NCI-H2227 (cell line): ENCODE results near the gene SUCLG2.

Experiments used
- DNase-seq: peaks from one replicate; lab custom pipeline; 2025; ENCODE audit not compliant: unreplicated experiment; lab: John Stamatoyannopoulos, UW

SUCLG2 gene

DNA sequence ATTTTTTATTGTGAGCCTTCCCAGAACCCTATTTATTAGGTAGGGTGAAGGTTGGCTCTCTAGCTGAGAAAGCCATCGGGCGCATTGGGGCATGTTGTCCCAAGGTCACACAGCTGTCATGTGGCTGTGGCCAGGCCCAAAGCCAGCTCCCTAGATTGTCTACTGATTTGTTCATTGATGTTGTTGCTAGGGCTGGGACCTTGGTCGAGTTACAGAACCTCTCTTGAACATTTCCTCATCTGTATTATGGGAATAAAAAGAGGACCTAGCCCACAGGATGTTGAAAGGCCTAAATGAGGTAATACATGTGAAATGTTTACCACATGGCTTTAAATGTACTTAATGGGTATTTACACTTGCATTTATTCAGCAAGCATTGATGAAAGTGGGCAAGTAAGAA, 252.5 kb downstream of the SUCLG2 start:
- DNase-seq, result no peak

DNA sequence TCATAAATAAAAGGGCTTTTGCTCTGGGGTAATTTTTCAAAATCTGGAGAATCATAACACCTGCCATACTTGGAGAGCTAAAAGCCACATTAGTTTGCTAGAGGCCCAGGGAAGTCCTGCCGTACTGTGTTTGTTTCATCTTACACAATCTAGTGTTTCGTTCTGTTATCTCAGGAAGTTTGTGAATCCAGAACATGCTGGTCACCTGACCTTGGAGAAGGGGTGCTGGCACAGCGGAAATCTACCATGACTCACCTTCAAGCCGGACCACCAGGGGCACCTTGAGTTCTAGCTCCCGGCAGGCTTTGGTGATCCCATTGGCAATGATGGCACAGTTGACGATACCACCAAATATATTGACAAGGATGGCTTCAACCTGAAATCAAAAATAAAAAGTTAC, 253.9 kb downstream of the SUCLG2 start:
- DNase-seq, result no peak

DNA sequence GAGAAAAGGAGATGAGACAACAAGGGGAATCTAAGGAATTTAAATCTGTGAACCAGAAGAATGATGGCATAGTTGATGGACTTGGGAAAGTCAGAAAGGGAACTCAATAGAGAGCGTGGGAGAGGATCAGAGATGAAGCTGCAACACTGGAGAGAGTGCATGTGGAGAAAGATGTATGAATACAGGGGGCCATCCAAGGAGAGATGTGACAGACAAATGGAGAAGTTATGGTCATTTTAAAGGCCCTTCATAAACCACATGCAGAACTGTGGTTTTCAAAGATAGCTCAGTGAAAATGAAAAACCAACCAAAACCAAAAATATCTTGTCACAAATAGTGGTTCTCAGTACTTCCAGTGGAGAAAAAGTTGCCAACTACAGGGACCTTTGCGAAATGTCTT, 265.2 kb downstream of the SUCLG2 start:
- no peak for DNase-seq

DNA sequence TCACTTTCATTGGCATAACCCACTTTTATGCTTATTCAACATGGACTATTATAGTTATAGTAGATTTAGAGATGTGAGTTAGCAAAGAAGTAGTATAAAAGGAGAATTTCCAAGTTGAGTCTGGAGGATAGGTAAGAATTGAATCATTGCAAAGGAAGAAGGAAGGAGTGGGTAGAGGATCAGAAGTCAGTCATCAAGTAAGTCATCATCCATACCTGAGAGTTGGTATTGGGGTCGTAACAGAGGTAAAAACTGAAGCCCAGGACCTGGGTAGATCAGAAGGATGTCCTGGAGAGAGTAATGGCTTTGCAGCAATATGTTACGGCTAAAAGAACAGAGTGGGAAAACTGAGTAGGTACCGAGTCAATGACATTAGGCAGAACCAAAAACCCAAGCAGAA, 265.7 kb downstream of the SUCLG2 start:
- DNase-seq, result no peak

DNA sequence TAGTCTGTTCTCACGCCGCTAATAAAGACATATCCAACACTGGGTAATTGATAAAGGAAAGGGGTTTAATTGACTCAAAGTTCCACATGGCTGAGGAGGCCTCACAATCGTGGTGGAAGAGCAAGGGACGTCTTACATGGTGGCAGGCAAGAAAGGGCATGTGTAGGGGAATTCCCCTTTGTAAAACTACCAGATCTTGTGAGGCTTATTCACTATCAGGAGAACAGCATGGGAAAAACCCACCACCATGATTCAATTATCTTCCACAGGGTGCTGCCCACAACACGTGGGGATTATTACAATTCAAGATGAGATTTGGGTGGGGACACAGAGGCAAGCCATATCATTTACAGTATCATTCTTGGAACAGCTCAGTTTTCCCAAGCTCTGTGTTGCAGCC, 268.0 kb downstream of the SUCLG2 start:
- no peak for DNase-seq

GRCh38 chr3:67384760-67385397, 269.5 kb downstream of the SUCLG2 start:
- DNase-seq, result no peak

- no peak for DNase-seq
These were observed 270.4 kb downstream of the SUCLG2 start for GRCh38 chr3:67384016-67384415.

- DNase-seq, result no peak
These were observed 271.0 kb downstream of the SUCLG2 start for GRCh38 chr3:67383379-67383778.

DNA sequence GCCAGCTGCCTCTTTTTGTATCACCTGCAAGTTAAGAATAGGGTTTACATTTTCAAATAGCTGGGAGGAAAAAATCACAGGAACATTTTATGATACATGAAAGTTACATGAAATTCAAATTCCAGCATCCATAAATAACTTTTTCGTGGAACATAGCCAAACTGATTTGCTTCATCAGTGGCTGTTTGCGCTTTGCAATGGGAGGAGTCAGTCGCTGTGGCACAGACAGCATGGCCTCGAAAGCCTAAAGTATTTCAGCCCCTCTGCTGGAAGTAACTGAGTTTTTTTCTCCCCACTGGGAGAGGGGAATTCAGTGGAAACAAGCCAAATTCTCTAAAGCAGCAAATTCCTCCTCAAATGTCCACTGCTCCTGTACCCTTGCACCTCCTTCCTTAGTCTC, 271.9 kb downstream of the SUCLG2 start:
- DNase-seq, result no peak

GRCh38 chr3:67381667-67382272, 272.6 kb downstream of the SUCLG2 start:
- peak; percentile 1 for DNase-seq

DNA sequence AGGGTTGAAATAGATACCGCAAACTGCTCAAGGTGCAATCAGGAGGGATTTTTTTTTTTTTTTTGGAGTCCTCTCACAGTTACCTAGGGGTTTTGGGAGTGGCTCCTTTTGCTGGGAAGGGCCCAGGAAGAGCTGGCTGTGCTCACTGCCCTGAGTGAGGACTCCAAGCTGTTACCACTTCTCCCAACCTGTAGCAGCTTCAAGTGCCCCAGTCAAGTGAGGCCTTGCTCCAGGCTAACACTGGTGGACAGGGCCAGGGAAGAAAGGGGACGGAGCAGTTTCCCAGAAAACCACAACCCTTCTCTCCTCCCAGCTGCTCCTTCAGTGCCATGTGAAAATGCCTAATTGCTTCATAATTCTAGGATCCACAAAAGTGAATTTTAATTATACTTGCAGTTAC, 274.3 kb downstream of the SUCLG2 start:
- DNase-seq, result no peak

- DNase-seq, result no peak
These were observed 277.1 kb downstream of the SUCLG2 start for GRCh38 chr3:67377299-67377698.

DNA sequence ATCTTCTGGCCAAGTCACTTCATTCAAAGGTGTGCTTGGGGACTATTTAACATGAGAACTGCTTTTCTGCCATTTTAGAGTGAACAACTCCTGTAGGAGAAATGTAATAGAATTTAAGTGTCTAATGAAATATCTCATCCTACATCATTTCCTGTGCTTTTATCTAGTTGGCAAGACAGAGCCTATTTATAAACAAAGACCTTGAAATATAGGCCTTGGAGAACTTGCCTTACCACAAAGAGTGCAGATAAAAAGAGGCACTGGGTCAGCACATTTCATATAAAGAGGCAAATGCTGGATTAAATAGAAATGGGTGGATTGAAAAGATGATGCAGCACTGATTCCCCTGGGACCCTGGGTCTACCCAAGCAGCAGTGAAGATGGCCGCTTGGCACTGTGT, 278.0 kb downstream of the SUCLG2 start:
- DNase-seq, result no peak

GRCh38 chr3:67375976-67376375, 278.4 kb downstream of the SUCLG2 start:
- no peak for DNase-seq

DNA sequence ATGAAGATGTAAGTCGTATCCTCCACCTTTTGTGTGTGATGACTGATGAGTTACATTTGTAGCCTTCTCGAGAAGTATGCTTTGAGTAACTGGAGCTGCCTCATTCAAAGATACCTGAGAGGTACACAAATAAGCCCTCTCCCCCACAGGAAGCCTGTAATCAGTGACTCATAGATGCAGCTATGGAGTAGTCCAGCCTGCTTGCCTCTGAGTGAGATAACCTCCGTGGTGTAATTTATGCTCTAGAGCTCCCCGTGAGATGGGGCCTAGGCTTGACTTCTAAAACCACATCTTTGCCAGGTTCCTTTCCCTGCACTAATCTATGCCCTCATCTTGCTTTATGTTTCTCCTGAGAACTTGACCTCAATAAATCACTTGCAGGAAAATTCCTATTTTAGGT, 291.7 kb downstream of the SUCLG2 start:
- DNase-seq, result no peak

GRCh38 chr3:67361770-67362169, 292.6 kb downstream of the SUCLG2 start:
- DNase-seq, result no peak

GRCh38 chr3:67361323-67361722, 293.1 kb downstream of the SUCLG2 start:
- no peak for DNase-seq

DNA sequence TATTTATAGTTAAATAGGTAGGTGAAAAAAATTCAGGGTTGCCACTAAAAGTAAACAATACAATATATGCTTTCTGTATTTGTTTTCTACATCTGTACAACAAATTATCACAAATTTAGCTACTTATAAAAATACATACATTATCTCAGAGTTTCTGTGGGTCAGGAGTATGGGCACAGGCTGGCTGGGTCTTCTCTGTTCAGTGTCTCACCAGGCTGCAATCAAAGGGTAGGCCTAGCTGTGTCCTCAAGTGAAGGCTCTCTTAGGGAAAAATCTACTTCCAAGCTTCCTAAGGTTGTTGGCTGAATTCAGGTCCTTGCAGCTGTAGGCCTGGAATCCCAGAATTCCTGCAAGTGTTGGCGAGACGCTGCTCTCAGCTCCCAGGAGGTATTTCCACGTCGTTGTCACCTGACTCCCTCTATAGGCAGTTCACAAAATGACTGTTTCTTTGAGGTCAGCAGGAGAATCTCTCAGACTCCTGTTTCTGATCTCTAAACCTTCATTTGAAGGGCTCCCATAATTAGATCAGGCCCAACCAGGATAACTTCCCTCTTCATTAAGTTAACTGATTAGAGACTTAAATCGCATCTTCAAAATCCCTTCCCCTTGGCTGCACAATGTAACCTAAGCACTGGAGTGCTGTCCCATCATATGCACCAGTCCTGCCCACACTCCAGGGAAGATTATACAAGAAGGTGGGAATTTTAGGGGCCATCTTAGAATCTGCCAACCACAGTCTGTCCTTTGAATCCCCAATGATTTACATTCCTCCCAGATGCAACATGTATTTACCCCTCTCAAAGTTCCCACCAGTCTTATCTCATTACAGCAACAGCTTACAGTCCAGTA, 296.6 kb downstream of the SUCLG2 start:
- peak; percentile 2 for DNase-seq

GRCh38 chr3:67349551-67350174, 304.7 kb downstream of the SUCLG2 start:
- DNase-seq, result no peak

- DNase-seq, result no peak
These were observed 308.3 kb downstream of the SUCLG2 start for GRCh38 chr3:67346081-67346480.

- DNase-seq, result no peak
These were observed 318.6 kb downstream of the SUCLG2 start for GRCh38 chr3:67335813-67336212.

GRCh38 chr3:67334588-67334987, 319.8 kb downstream of the SUCLG2 start:
- no peak for DNase-seq
